DLD1 (cell line): ENCODE results near the gene TTLL7.

ENCODE experiments used
- in situ Hi-C: cut with HindIII; loops from 2 replicates; pipeline ENCODE4 v1.10.0; 2017; ENCODE audit warnings: low sequenced_read_pairs

Gene TTLL7, protein sequence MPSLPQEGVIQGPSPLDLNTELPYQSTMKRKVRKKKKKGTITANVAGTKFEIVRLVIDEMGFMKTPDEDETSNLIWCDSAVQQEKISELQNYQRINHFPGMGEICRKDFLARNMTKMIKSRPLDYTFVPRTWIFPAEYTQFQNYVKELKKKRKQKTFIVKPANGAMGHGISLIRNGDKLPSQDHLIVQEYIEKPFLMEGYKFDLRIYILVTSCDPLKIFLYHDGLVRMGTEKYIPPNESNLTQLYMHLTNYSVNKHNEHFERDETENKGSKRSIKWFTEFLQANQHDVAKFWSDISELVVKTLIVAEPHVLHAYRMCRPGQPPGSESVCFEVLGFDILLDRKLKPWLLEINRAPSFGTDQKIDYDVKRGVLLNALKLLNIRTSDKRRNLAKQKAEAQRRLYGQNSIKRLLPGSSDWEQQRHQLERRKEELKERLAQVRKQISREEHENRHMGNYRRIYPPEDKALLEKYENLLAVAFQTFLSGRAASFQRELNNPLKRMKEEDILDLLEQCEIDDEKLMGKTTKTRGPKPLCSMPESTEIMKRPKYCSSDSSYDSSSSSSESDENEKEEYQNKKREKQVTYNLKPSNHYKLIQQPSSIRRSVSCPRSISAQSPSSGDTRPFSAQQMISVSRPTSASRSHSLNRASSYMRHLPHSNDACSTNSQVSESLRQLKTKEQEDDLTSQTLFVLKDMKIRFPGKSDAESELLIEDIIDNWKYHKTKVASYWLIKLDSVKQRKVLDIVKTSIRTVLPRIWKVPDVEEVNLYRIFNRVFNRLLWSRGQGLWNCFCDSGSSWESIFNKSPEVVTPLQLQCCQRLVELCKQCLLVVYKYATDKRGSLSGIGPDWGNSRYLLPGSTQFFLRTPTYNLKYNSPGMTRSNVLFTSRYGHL

DNA sequence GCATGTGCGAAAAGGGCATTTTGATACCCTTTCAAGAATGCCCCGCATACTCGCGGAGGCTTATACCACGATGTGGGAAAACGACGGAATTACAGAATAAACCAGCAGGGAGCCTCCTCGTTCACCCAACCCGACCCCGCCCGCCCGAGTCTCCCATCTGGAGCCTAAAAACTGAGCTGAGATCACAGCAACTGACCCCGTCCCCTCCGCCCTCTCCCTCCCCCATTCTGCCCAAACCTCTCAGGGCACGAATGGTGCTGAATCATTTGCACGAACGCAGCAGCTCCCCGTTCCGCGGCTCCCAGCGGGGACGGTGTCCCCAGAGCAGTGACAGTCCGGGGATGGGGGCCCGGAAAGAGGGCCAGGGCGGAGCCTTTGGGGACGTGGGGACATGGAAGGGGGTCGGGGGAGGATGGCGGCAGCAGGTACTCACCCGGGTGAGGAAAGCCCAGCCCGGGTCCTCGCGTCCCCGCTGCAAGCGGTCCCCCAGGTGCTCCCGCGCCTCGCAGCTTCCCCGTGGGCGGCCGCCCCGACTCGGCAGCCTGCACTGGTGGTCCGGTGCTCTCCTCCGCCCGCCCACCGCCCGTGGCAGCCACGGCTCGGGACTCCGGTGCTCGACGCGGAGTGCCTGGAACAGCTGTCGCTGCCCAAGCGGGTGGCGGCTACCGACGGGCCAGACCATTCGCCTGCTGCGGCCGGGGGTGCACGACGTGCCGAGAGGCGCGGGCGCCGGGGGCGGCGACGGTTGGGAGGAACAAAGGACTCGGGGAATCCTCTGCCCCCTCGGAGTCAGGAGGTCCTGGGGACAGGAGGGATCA lies at the start of gene TTLL7:
TSS of gene TTLL7 (minus strand) at position 635 of the 818 bp plus-strand sequence. CDS start 46,921 bp downstream, outside the sequence.
- in situ Hi-C loops = no loop called here

- in situ Hi-C loops = no loop called here
Observed at GRCh38 chr1:84042461-84042860, 43.5 kb upstream of the TTLL7 start.

GRCh38 chr1:84037758-84038611 lies 39.1 kb upstream of the TTLL7 start:
- in situ Hi-C loops = no loop called here

- in situ Hi-C loops = no loop called here
Observed at GRCh38 chr1:84031802-84032327, 32.9 kb upstream of the TTLL7 start.

DNA sequence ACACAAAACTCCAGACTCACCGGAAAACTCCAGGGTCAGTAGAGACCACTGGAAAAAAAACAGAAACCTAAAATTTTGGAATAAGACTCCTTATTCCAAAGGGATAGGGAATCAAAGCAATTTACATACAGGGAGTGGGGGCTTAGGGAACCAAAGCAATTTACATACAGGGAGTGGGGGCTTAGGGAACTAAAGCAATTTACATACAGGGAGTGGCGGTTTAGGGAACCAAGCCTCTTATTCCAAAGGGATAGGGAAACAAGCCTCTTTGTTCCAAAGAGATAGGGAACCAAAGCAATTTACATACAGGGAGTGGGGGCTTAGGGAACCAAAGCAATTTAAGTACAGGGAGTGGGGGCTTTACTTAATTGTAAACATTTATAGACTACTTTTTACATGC lies 28.4 kb upstream of the TTLL7 start:
- in situ Hi-C loops = no loop called here

- in situ Hi-C loops = no loop called here
Observed at GRCh38 chr1:84025966-84026365, 27.0 kb upstream of the TTLL7 start.

DNA sequence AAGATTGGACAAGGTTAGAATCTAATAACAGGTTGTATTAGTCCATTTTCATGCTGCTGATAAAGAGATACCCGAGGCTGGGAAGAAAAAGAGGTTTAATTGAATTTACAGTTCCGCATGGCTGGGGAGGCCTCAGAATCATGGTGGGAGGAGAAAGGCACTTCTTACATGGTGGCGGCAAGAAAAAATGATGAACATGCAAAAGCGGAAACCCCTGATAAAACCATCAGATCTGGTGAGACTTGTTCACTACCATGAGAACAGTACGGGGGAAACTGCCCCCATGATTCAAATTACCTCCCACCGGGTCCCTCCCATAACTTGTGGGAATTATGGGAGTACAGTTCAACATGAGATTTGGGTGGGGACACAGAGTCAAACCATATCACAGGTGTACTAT lies 22.9 kb upstream of the TTLL7 start:
- in situ Hi-C loops = no loop called here

GRCh38 chr1:84020151-84020550 lies 21.2 kb upstream of the TTLL7 start:
- in situ Hi-C loops = no loop called here

GRCh38 chr1:84019217-84019616 lies 20.3 kb upstream of the TTLL7 start:
- in situ Hi-C loops = no loop called here

DNA sequence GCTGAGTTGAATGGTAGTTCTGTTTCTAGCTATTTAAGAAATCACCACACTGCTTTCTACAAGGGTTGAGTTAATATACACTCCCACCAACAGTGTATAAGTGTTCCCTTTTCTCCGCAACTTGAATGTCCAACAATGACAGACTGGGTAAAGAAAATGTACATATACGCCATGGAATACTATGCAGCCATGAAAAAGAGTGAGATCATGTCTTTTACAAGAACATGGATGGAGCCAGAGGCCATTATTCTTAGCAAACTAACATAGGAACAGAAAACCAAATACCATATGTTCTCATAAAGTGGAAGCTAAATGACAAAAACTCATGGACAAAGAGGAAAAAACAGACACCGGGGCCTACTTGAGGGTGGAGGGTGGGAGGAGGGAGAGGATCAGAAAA lies 14.8 kb upstream of the TTLL7 start:
- in situ Hi-C loops = no loop called here

DNA sequence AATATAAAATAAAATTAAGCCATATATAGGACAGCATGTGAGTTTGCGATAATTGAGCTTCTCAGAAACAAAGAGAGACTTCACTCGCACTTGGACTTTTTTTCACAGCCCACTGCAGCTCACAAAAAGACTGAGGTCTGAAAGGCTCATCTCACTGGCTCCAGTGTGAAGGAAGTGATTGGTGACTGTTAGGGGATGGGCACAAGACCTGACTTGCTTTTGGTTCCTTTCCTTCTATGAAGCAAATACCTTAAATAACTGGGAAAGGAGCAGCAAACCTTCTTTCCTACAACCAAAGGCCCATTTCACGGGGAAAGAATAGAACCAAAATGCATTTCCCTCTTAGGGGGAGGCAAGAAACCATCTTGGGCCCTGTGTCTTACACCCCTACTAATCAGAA lies 13.1 kb upstream of the TTLL7 start:
- in situ Hi-C loops = no loop called here

GRCh38 chr1:84010136-84010535 lies 11.2 kb upstream of the TTLL7 start:
- in situ Hi-C loops = no loop called here

DNA sequence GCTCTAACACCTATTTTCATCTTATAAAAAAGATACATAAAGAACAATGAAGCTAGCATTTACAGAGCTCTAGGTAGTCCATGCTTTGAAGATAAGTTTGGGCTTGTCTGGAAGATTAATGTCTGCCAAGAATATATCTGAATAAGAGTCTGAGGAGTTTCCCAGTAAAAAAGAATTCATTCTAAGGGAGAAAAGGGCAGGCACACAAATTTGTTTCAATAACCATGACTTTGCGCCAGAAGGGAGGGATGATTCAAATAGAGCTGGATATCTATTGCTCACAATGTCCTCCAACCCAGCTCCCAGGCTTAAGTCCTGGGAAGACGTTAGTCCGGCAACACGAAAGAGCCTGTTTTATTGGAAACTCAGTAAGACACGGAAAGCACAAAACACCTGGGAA lies 9.7 kb upstream of the TTLL7 start:
- in situ Hi-C loops = no loop called here

- in situ Hi-C loops = no loop called here
Observed at GRCh38 chr1:84006591-84006990, 7.7 kb upstream of the TTLL7 start.

DNA sequence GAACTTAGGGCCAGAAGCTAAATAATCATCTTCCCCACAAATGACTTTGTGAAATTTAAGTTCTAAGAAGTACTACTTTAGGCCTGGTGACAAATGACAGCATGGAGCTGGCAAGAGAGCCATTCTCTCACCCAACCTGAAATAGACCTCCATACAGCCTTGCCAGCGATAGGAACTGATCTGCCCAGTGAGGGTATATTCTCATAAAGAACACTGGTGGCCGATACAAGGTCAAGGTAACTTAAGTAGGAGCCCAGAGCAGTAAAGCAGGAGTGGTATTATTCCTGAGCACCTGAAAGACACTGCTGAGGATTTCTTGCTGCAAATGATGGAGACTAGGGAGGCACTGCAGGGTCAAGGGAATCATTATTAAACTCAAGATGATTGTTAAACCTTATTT lies 2.6 kb upstream of the TTLL7 start:
- in situ Hi-C loops = no loop called here

- in situ Hi-C loops = no loop called here
Observed at GRCh38 chr1:84000954-84001495, 2.1 kb upstream of the TTLL7 start.

DNA sequence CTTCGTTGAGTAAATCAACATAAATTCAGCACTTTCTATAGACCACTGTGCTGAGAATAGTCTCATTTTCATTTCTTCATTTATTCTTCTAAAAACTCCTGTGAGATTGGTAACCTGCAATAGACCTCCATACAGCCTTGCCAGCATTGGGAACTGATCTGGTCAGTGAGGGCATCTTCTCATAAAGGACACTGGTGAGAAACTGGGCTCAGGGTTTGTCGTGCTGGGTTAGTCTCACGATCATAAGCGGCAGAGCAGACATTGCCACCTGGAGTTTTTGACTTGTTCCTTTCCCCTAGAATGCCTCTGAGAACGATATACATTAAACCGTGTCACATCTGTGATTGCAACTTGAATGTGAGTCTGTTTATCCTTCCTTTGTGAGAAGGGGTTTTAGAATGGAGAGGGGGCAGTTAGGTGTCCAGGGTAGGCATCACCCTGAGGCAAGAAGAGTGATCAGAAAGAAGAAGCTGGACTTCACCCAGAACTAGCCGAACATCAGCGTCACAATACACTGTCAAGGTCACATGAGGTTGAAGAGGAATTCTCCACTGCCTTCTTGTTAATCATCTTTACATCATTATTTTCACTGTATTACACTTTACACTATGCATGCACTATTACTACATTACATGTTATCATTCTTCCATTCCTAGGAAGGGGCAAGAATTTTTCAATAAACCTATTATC lies 1.4 kb upstream of the TTLL7 start:
- in situ Hi-C loops = no loop called here

GRCh38 chr1:83999316-83999819 lies 436 bp upstream of the TTLL7 start:
- in situ Hi-C loops = no loop called here

DNA sequence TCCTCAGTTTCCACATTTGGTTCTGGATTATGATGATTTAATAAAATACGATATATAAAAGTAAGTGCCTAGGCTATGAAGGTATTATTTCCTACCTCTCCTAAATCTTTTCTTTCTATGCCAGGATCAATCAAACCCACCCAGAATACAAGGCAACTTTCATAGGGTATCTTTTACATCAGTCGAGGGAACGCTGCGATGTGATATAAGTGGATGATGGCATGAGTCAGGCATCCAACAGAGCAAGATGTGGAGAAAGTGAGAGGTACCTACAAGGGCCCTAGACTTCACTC lies 781 bp downstream of the TTLL7 start:
- in situ Hi-C loops = no loop called here
